GM12892 (cell line): ENCODE data around the gene ARHGEF10L.

Source experiments
- DNase-seq: peaks from one replicate; pipeline ENCODE4 v3.0.0; 2011; ENCODE audit not compliant: insufficient read length
- FAIRE-seq: peaks from 2 replicates; lab custom pipeline; 2011; peaks lifted over from hg19 to GRCh38; lab: Jason Lieb, UNC
- POLR2A ChIP-seq: IDR thresholded peaks from 2 replicates; pipeline ENCODE4 v1.6.1; 2011; ENCODE audit warnings: low read depth, low read length, control low read depth
- POLR2AphosphoS5 ChIP-seq: IDR thresholded peaks from 2 replicates; pipeline ENCODE4 v1.6.1; 2011; ENCODE audit warnings: low read depth, low read length, control low read depth
- TAF1 ChIP-seq: IDR thresholded peaks from 2 replicates; pipeline ENCODE4 v1.6.1; 2011; ENCODE audit warnings: low read depth, mild to moderate bottlenecking, control low read depth, low read length, borderline replicate concordance

Gene ARHGEF10L

DNA sequence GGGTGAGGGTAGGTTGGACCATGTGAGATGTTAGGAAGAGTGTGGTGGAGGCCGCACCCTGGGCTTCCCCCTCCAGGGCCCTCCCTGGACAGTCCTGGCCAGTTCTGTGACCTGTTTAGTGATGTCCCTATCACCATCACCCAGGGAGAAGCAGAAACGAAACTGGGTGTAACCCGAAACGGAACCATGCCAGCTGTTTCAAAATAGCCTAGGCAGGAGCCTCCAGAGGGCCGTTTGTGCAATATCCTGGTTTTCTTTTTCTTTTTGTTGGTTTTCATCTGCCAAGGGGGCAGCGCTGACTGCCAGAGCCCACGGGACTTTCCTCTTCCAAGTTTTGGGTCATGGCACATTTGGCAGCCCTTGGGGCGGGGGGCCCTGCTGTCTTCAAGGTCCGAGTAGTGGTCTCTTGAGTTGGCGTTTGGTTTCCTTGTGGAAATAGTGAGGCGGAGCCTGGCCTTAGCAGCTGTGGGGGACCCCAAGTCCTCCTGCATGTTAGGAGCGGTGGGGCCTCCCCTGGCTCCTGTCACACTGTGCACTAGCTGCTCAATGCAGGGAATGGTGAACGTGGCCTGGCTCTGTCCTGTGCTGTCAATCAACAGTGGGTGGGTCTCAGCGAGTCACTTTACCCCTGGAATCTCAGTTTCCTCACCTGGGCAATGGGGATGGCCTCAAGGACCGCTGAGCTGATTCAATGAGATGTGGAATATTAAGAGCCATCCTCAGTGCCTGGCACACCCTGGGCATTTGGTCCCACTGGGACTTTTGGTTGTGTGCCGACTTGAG is 90.7 kb downstream of the ARHGEF10L start:
- FAIRE-seq (no peak), DNase-seq (no peak)
- no peak for TF ChIP-seq POLR2A
- TF ChIP-seq TAF1 = no peak
- TF ChIP-seq POLR2AphosphoS5 = no peak

DNA sequence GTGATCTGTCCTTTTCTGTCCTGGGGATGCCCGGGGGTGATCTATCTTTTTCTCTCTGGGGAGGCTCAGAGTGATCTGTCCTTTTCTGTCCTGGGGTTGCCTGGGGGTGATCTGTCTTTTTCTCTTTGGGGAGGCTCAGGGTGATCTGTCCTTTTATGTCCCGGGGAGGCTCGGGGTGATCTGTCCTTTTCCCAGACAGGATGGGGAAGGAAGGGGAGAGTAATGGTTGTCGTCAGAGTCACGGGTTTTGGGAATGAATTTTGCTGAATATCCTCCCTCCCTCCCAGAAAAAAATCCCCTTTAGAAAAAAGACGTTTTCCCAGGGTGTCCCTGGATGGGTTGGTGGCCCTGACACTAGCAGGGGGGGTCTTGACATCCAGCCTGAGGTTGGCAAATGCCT is 91.5 kb downstream of the ARHGEF10L start:
- DNase-seq = no peak
- TF ChIP-seq POLR2AphosphoS5 (no peak), TAF1 (no peak), POLR2A (no peak)
- FAIRE-seq = no peak

DNA sequence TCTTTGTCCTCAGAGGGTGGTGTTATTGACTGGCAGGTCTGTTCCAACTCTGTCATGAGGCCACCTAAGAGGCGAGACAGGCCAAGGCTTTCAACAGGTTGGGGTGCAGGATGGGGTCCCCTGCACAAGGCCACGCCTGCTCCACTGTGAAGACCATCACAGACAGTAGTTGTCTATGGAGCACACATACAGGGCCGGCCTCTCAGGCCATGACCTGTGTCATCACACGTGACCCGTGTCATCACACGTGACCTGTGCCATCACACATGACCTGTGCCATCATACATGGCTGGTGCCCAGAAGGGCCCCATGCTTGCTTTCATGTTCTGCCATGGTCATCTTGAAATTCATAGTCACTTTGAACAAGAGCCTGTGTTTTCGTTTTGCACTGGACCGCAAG is 91.9 kb downstream of the ARHGEF10L start:
- TF ChIP-seq POLR2AphosphoS5 = no peak
- no peak for DNase-seq
- no peak for FAIRE-seq

GRCh38 chr1:17632106-17632505 is 92.6 kb downstream of the ARHGEF10L start:
- FAIRE-seq (no peak), DNase-seq (no peak)
- TF ChIP-seq TAF1 = no peak
- no peak for TF ChIP-seq POLR2A
- TF ChIP-seq POLR2AphosphoS5 = no peak

GRCh38 chr1:17632541-17633184 is 93.2 kb downstream of the ARHGEF10L start:
- no peak for DNase-seq
- no peak for TF ChIP-seq POLR2AphosphoS5
- TF ChIP-seq POLR2A = no peak
- no peak for TF ChIP-seq TAF1
- no peak for FAIRE-seq

- DNase-seq (no peak), FAIRE-seq (no peak)
- TF ChIP-seq TAF1 (no peak), POLR2A (no peak), POLR2AphosphoS5 (no peak)
Measured at GRCh38 chr1:17633654-17634053, 94.2 kb downstream of the ARHGEF10L start.

DNA sequence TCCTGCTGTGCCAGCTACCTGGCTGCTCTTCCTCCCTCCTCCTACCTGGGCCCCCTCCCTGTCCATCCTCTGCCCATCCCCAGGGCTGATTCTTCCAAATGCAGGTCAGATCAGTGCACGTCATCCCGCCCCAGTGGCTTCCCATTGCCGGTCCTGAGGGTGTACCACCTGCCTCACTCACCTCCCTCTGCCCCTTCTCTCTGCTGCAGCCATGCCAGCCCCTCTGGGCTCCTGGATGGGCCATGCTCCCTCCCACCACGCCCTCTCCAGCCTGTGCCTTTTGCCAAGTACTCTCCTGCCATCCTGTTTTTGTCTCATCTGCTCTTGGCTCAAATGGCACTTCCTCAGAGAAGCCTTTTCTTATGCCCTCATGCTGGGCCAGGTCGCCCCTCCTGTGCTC is 95.8 kb downstream of the ARHGEF10L start:
- no peak for TF ChIP-seq POLR2AphosphoS5
- no peak for TF ChIP-seq TAF1
- TF ChIP-seq POLR2A = no peak
- FAIRE-seq = no peak
- no peak for DNase-seq

DNA sequence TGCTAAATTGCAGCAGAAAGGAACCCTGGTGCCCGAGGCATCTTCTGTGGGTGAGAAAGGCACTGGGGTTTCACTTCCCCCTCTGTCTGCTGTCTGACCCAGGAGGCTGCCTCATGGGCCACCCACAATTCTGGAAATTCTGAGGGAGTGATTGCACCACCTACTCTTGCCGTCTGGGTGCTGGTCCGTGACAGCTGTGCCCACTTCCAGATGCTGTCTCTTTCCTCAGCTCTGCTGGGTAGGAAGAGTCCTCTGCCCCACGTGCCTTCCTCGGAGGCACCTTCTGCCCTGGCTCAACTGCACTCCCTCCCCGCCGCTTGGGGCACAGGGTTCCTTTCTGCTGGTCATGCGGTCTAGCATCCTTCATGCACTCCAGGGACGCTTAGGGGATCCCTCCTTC is 96.3 kb downstream of the ARHGEF10L start:
- DNase-seq (no peak), FAIRE-seq (no peak)
- TF ChIP-seq TAF1 (no peak), POLR2AphosphoS5 (no peak), POLR2A (no peak)

- FAIRE-seq = no peak
Measured at GRCh38 chr1:17636612-17637011, 97.1 kb downstream of the ARHGEF10L start.

DNA sequence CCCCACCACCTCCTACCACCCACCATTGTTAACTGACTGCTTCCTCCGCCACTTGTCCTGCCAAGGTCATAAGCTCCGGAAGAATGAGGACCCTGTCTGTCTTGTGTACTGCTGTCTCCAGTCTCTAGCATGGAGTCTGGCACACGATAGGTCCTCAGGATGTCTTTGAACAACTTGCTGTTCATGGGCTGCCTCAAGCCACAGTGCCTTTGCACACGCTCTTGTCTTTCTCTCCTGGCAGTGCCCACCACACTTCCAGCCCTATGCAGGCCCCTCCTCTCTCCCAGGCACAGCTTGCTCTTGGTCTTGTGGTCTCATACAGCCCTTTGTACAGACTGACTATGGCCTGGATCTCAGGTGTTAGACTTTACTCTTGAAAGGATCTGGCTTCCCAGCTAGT is 97.6 kb downstream of the ARHGEF10L start:
- no peak for DNase-seq
- no peak for FAIRE-seq
- TF ChIP-seq TAF1 (no peak), POLR2AphosphoS5 (no peak), POLR2A (no peak)

More at GRCh38 chr1:17636612-17637011, 97.1 kb downstream of the ARHGEF10L start:
- TF ChIP-seq POLR2A (no peak), TAF1 (no peak), POLR2AphosphoS5 (no peak)
- no peak for DNase-seq

DNA sequence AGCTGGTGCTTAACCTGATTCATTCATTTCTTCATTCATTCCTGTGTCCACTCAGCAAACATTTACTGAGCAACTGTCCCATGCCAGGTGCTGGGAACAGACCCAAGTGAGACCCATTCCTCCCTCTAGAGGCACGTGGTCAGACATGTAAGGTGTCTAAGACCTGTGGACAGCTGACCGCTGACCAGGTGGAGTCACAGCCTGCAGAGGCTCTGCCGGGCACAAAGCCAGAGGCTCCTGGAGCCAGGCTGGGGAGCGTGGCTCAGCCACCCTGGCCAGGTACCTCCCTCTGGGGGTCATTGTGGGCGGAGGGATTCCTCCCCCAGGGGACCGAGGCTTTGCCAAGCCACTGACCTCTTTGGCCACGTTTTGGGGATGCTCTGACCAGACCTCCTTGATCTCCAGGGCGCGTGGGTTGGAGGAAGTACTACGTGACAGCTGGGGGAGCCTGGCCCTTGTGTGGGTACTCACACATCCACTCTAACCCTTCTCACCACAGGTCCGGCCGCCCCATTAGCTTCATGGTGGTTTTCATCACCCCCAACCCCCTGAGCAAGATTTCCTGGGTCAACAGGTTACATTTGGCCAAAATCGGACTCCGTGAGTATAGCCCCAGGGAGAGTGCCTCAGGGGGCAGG is 100.3 kb downstream of the ARHGEF10L start:
- DNase-seq (no peak), FAIRE-seq (no peak)
- TF ChIP-seq POLR2A = no peak

GRCh38 chr1:17640393-17640792 is 100.9 kb downstream of the ARHGEF10L start:
- TF ChIP-seq TAF1 = no peak
- TF ChIP-seq POLR2AphosphoS5 = no peak
- no peak for TF ChIP-seq POLR2A
- no peak for DNase-seq
- FAIRE-seq = no peak
